GM12865 (cell line): ENCODE data around the gene KCNB1.

ENCODE experiments used
- DNase-seq: peaks from one replicate; pipeline ENCODE4 v3.0.0; 2010; ENCODE audit warnings: low read depth
- H3K4me3 ChIP-seq: 2 replicates; pipeline ENCODE4 v1.5.1; 2011; ENCODE audit warnings: mild to moderate bottlenecking, low read depth, low read length, control low read depth
- CTCF ChIP-seq: IDR thresholded peaks from 2 replicates; pipeline ENCODE4 v1.5.1; 2011; ENCODE audit warnings: low read length, control low read depth, low read depth, inconsistent platforms; ENCODE audit not compliant: insufficient read depth; ENCODE audit errors: missing control alignments

The KCNB1 gene

DNA sequence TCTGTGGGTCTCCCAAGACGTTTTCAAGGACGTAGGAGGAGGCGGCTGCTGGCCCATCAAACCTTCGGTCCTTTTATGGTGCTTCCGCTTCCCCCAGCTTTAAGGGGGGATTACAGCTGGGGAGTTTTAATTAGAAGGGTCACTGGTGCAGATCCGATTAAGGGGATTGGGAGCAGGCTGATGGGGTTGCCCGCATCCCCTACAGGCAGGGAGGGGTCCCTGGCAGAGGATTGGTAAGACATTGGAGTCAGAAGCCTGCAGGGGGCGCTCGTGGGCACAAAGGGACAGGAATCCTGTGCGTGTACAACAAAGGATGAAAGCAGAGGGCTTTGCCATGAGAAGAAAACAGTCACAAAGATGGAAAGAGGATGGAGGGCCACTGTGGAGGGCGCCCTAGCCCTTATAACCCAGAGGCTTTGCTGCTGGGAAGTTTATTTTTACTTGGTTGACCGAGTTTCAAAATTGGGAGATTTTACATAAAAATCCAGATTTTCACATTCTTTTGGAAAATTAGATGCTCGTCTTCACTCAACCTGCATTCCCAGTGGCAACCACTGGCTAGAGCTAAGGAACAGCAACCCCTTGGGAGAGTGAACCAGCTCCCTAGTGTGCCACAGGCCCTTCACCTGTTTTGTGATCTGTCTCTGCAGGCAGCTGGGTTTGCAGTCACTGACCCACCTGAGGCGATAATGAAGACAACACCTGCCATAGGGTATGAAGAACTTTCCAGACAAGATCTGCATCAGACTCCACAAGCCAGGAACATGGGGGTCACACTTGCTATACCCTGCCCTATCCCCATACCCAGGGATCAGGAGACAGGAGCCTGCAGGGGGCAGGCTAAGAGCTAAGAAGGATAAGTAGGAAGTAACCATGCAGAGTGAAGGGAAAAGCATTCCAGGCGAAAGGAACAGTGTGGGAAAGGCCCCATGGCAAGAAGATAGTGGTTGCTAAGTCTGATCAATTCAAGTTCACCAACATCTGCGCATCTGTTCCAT, 97.7 kb downstream of the KCNB1 start:
- no peak overlapping the region for H3K4me3 ChIP-seq
- peak; percentile 55 for DNase-seq
- peak; percentile 70 for TF ChIP-seq CTCF

- no peak for TF ChIP-seq CTCF
- no peak overlapping the region for H3K4me3 ChIP-seq
- DNase-seq: no peak
Observed at GRCh38 chr20:49381558-49382493, 100.6 kb downstream of the KCNB1 start.

GRCh38 chr20:49380337-49380780, 102.1 kb downstream of the KCNB1 start:
- no peak overlapping the region for H3K4me3 ChIP-seq
- no peak for DNase-seq
- no peak for TF ChIP-seq CTCF

GRCh38 chr20:49379338-49379737, 103.1 kb downstream of the KCNB1 start:
- TF ChIP-seq CTCF: no peak

DNA sequence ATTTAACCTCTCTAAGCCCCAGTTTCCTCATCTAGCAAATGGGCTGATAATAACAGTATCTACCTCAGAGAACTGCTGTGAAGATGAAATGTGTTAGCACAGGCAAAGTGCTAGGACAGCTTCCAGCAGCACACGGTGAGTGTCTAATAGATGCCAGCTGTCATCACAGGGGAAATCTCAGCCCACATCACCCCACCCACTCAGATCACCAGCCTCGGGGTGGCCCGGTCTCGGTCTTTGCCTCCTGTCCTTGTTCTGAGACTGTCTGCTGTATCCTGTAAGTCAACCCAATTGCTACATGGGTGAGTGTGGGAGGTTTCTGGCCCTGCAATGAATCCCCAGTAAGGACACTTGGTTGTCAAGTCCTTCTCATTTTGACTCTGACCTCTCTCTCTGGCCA, 105.1 kb downstream of the KCNB1 start:
- H3K4me3 ChIP-seq: no peak overlapping the region
- no peak for TF ChIP-seq CTCF
- no peak for DNase-seq

More at GRCh38 chr20:49379338-49379737, 103.1 kb downstream of the KCNB1 start:
- DNase-seq: no peak
- H3K4me3 ChIP-seq: no peak overlapping the region

DNA sequence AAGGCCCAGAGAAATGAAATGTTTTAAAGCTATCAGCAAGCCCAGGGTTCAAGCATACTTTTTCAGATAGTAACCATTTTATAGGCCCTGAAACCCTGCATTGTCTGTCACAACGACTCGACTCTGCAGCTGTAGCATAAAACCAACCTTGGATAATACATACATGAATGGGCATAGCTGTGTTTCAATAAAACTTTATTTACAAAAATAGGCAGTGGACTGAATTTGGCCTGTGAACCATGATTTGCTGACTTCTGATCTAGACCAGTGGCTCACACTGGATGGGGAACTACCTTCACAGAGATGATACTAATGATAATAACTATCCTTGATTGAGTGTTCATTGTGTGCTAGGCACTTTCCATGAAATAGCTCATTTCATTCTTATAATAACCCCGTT, 107.3 kb downstream of the KCNB1 start:
- no peak for TF ChIP-seq CTCF
- H3K4me3 ChIP-seq: no peak overlapping the region
- DNase-seq: no peak
